SU-DHL-6 (cell line): Measurements from ENCODE around the gene LDB3.

ENCODE experiments used
- H2AFZ ChIP-seq: fragments of 200-600 bp; sonication (generic); 2 replicates; pipeline ENCODE4 v1.6.1; 2014; ENCODE audit warnings: low read depth, mild to moderate bottlenecking, moderate library complexity, mixed read lengths, antibody characterized with exemption, low read length; ENCODE audit not compliant: severe bottlenecking
- H3F3A ChIP-seq: fragments of 200-600 bp; shearing (Covaris generic); 2 replicates; pipeline ENCODE4 v1.6.0; 2016; ENCODE audit warnings: antibody characterized with exemption, mild to moderate bottlenecking; ENCODE audit not compliant: insufficient read depth
- H3K27ac ChIP-seq: fragments of 200-600 bp; sonication (generic); 2 replicates; pipeline ENCODE4 v1.5.1; 2016; ENCODE audit warnings: low read depth, mild to moderate bottlenecking, low read length, moderate library complexity, mixed read lengths
- H3K27me3 ChIP-seq: fragments of 200-600 bp; sonication (generic), shearing (Covaris generic); 2 replicates; pipeline ENCODE4 v1.6.0; 2014; ENCODE audit warnings: mild to moderate bottlenecking, low read length
- H3K36me3 ChIP-seq: fragments of 200-600 bp; sonication (generic); 2 replicates; pipeline ENCODE4 v1.6.1; 2014; ENCODE audit warnings: mild to moderate bottlenecking, low read length, mixed read lengths
- H3K4me2 ChIP-seq: fragments of 300-600, 200-600 bp; shearing (Covaris generic), sonication (generic); 2 replicates; pipeline ENCODE4 v1.6.0; 2014; ENCODE audit warnings: low read length, low read depth, mild to moderate bottlenecking; ENCODE audit not compliant: poor library complexity, severe bottlenecking
- H3K4me3 ChIP-seq: fragments of 200-600 bp; sonication (generic); 2 replicates; pipeline ENCODE4 v1.5.1; 2014; ENCODE audit warnings: antibody characterized with exemption, low read length, mild to moderate bottlenecking, mixed read lengths; ENCODE audit not compliant: insufficient read depth, poor library complexity, severe bottlenecking
- H3K79me2 ChIP-seq: fragments of 200-600 bp; sonication (generic); 2 replicates; pipeline ENCODE4 v1.6.1; 2014; ENCODE audit warnings: mild to moderate bottlenecking, low read length, moderate library complexity; ENCODE audit not compliant: insufficient read depth
- H3K9ac ChIP-seq: fragments of 200-600 bp; sonication (generic); 2 replicates; pipeline ENCODE4 v1.7.0; 2014; ENCODE audit warnings: mild to moderate bottlenecking, low read length
- H3K9me2 ChIP-seq: fragments of 200-600 bp; sonication (generic); replicated peaks from 2 replicates; pipeline ENCODE4 v1.6.1; 2014; ENCODE audit warnings: low read length; ENCODE audit not compliant: insufficient read depth
- H3K9me3 ChIP-seq: fragments of 200-600 bp; sonication (generic); 2 replicates; pipeline ENCODE4 v1.6.1; 2014; ENCODE audit warnings: low read length, mixed read lengths; ENCODE audit not compliant: insufficient read depth
- H4K20me1 ChIP-seq: fragments of 200-600 bp; sonication (generic); 2 replicates; pipeline ENCODE4 v1.6.1; 2014; ENCODE audit warnings: low read depth, mild to moderate bottlenecking, antibody characterized with exemption, low read length, moderate library complexity, mixed read lengths
- CTCF ChIP-seq: fragments of 200-600 bp; sonication (generic); IDR thresholded peaks from one replicate; pipeline ENCODE4 v1.5.1; 2017; ENCODE audit warnings: antibody characterized with exemption, mild to moderate bottlenecking, low read length, moderate library complexity; ENCODE audit not compliant: insufficient read depth, poor library complexity, severe bottlenecking
- EZH2phosphoT487 ChIP-seq: fragments of 200-600 bp; sonication (generic), shearing (Covaris generic); conservative IDR thresholded peaks from 2 replicates; pipeline ENCODE4 v1.6.1; 2018; ENCODE audit warnings: mild to moderate bottlenecking, antibody characterized with exemption, low read length, moderate library complexity, mixed read lengths

LDB3 gene

GRCh38 chr10:86654411-86655172, 13.7 kb upstream of the LDB3 start, which contains the start of gene OPN4:
Gene OPN4, plus strand, starts transcription at chr10:86654547. Its CDS starts 237 bp downstream, at chr10:86654784.
- no peak within 1 kb of the TSS for H2AFZ ChIP-seq
- no peak within 1 kb of the TSS for H3K4me2 ChIP-seq
- no peak within 1 kb of the TSS for H3K4me3 ChIP-seq
- TF ChIP-seq EZH2phosphoT487 (no peak), CTCF (no peak)
- no peaks in the 10 kb centered on the region for H4K20me1 ChIP-seq
- no peaks in the 10 kb centered on the region for H3F3A ChIP-seq
- H3K36me3 ChIP-seq = no peaks in the 10 kb centered on the region
- no peaks in the 10 kb centered on the region for H3K9me2 ChIP-seq
- H3K9ac ChIP-seq = no peak within 1 kb of the TSS
- no peaks in the 10 kb centered on the region for H3K27me3 ChIP-seq
- H3K9me3 ChIP-seq = no peaks in the 10 kb centered on the region
- no peak within 1 kb of the TSS for H3K27ac ChIP-seq
- no peaks in the 10 kb centered on the region for H3K79me2 ChIP-seq

- Histone ChIP-seq H3K9ac (no peak overlapping the region), H4K20me1 (no peaks in the 10 kb centered on the region), H3K9me3 (no peaks in the 10 kb centered on the region), H3K79me2 (no peaks in the 10 kb centered on the region), H3K27me3 (no peaks in the 10 kb centered on the region), H3K4me2 (no peak overlapping the region), H2AFZ (no peak overlapping the region), H3K4me3 (no peak overlapping the region), H3F3A (no peaks in the 10 kb centered on the region), H3K27ac (no peak overlapping the region), H3K36me3 (no peaks in the 10 kb centered on the region), H3K9me2 (no peaks in the 10 kb centered on the region)
- TF ChIP-seq EZH2phosphoT487 (no peak), CTCF (no peak)
Observed at GRCh38 chr10:86655173-86655540, 13.2 kb upstream of the LDB3 start.

- no peaks in the 10 kb centered on the region for H3K79me2 ChIP-seq
- no peak overlapping the region for H3K27ac ChIP-seq
- H2AFZ ChIP-seq = no peak overlapping the region
- no peak overlapping the region for H3K4me2 ChIP-seq
- no peaks in the 10 kb centered on the region for H3F3A ChIP-seq
- no peak for TF ChIP-seq EZH2phosphoT487
- no peak for TF ChIP-seq CTCF
- no peaks in the 10 kb centered on the region for H3K9me2 ChIP-seq
- H3K9me3 ChIP-seq = no peaks in the 10 kb centered on the region
- H3K36me3 ChIP-seq = no peaks in the 10 kb centered on the region
- H4K20me1 ChIP-seq = no peaks in the 10 kb centered on the region
- no peak overlapping the region for H3K9ac ChIP-seq
- no peaks in the 10 kb centered on the region for H3K27me3 ChIP-seq
- no peak overlapping the region for H3K4me3 ChIP-seq
Observed at GRCh38 chr10:86655596-86655995, 12.7 kb upstream of the LDB3 start.
